ENCODE measurements around the gene PROC.
A peak's percentile ranks its signal among the peaks of the same experiment; 100 is the strongest.

- TF ChIP-seq CTCF (IDR thresholded peaks at IDR 0.05) = peak in 1 of 5 experiments; percentile 30
- no peak for TF ChIP-seq EP300 (IDR thresholded peaks at IDR 0.05; ENCODE audit: low read depth)
- TF ChIP-seq POLR2A (IDR thresholded peaks at IDR 0.05) = peak; percentile 54
Measured at GRCh38 chr2:127408004-127408806, 10.0 kb upstream of the PROC start.
